Measurements from ENCODE around the gene NPFFR1. TPM values are rescaled to one million over a fixed set of nuclear protein-coding genes. Genes with fewer than 3 reads are reported as not detected.

The NPFFR1 gene
- total RNA-seq, 4 donors from 2014 or later: 0.03 TPM; not detected in 3

DNA sequence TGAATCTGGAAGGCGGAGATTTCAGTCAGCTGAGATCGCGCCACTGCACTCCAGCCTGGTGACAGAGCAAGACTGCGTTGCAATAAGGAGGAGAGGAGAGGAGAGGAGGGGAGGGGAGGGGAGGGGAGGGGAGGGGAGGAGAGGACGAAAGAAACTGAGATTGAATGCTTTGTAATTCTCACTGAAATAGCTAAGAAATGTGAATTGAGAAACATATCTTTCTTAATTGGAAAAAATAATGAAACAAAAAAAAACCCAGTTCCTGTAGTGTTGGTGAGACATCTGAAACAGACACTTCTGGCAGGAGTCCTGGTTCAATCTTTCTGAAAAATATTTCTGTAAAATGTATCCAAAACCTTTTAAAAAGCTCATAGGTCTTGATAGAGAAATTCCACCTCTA, 77.0 kb downstream of the NPFFR1 start:
- H3K4me3 ChIP-seq: no peak overlapping the region
- no peaks in the 10 kb centered on the region for H3K9me3 ChIP-seq
- intact Hi-C loops (cut with DNase I; ENCODE audit: low total_unique reads): no loop called here
- no peak for DNase-seq
- in situ Hi-C loops (cut with MboI; ENCODE audit: low sequenced_read_pairs in 4 of 4): no loop called here
- H3K4me1 ChIP-seq: no peaks in the 10 kb centered on the region
- no peak overlapping the region for H3K27ac ChIP-seq
- no peaks in the 10 kb centered on the region for H3K27me3 ChIP-seq
- TF ChIP-seq POLR2A (IDR thresholded peaks at IDR 0.05): no peak
- TF ChIP-seq, protein P1, sequence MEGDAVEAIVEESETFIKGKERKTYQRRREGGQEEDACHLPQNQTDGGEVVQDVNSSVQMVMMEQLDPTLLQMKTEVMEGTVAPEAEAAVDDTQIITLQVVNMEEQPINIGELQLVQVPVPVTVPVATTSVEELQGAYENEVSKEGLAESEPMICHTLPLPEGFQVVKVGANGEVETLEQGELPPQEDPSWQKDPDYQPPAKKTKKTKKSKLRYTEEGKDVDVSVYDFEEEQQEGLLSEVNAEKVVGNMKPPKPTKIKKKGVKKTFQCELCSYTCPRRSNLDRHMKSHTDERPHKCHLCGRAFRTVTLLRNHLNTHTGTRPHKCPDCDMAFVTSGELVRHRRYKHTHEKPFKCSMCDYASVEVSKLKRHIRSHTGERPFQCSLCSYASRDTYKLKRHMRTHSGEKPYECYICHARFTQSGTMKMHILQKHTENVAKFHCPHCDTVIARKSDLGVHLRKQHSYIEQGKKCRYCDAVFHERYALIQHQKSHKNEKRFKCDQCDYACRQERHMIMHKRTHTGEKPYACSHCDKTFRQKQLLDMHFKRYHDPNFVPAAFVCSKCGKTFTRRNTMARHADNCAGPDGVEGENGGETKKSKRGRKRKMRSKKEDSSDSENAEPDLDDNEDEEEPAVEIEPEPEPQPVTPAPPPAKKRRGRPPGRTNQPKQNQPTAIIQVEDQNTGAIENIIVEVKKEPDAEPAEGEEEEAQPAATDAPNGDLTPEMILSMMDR (IDR thresholded peaks at IDR 0.05 in 4 of 5, conservative IDR thresholded peaks at IDR 0.05 in 1 of 5): no peak
- no peak for ATAC-seq
- H3K36me3 ChIP-seq: peaks cover 3 to 90% of the 10 kb centered on the region in 2 donors

DNA sequence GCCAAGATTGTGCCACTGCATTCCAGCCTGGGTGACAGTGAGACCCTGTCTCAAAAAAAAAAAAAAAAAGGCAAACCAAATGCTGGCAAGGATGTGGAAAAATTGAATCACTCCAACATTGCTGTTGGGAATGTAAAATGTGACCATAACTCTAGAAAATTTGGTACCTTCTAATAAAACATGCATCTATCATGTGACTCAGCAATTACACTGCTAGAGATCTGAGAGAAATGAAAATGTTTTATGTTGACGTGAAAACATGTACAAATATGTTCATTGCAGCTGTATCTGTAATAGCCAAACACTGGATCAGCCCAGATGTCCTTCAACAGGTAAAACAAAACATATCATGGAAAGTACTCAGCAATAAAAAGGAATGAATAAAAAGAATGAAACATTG, 82.7 kb downstream of the NPFFR1 start:
- no peak overlapping the region for H3K27ac ChIP-seq
- H3K27me3 ChIP-seq: no peaks in the 10 kb centered on the region
- no peak for DNase-seq
- no peaks in the 10 kb centered on the region for H3K4me1 ChIP-seq
- intact Hi-C loops (cut with DNase I; ENCODE audit: low total_unique reads): no loop called here
- no peaks in the 10 kb centered on the region for H3K9me3 ChIP-seq
- no peak for TF ChIP-seq POLR2A (IDR thresholded peaks at IDR 0.05)
- TF ChIP-seq, protein P1 (IDR thresholded peaks at IDR 0.05 in 4 of 5, conservative IDR thresholded peaks at IDR 0.05 in 1 of 5): no peak
- H3K36me3 ChIP-seq: peaks cover 3 to 56% of the 10 kb centered on the region in 2 donors
- no peak overlapping the region for H3K4me3 ChIP-seq
- ATAC-seq: no peak
- in situ Hi-C loops (cut with MboI; ENCODE audit: low sequenced_read_pairs in 4 of 4): no loop called here

GRCh38 chr10:70198696-70199466, 84.9 kb downstream of the NPFFR1 start:
- Histone ChIP-seq H3K27ac (no peak overlapping the region), H3K36me3 (peaks cover 3 to 36% of the 10 kb centered on the region in 2 donors), H3K4me3 (no peak overlapping the region), H3K27me3 (no peaks in the 10 kb centered on the region), H3K4me1 (no peaks in the 10 kb centered on the region), H3K9me3 (no peaks in the 10 kb centered on the region)
- DNase-seq (no peak), ATAC-seq (no peak)
- intact Hi-C loops (cut with DNase I; ENCODE audit: low total_unique reads): no loop called here
- in situ Hi-C loops (cut with MboI; ENCODE audit: low sequenced_read_pairs in 4 of 4): no loop called here
- TF ChIP-seq, protein P1 (IDR thresholded peaks at IDR 0.05 in 4 of 5, conservative IDR thresholded peaks at IDR 0.05 in 1 of 5): no peak
- no peak for TF ChIP-seq POLR2A (IDR thresholded peaks at IDR 0.05)

Other genes starting within 250 kb of the NPFFR1 start
- 1 to 10 TPM in 3 of 4 donors, under 1 TPM in 1; 0.53 to 5.2 (median 4.3) TPM for gene MACROH2A2, start 231.2 kb downstream of the NPFFR1 start, total RNA-seq
- gene AIFM2, start 151.2 kb downstream of the NPFFR1 start, total RNA-seq: 10 to 100 TPM in 2 of 4 donors, 1 to 10 TPM in 2; 6.8 to 11.0 (median 9.8) TPM
- 10 to 100 TPM in 1 of 4 donors, 1 to 10 TPM in 3; 2.7 to 10.3 (median 4.7) TPM for gene TYSND1, start 137.3 kb downstream of the NPFFR1 start, total RNA-seq
- 10 to 100 TPM; 53.9 to 64.4 (median 59.5) TPM for gene SAR1A, start 113.5 kb downstream of the NPFFR1 start, total RNA-seq
- gene PPA1, start 50.6 kb downstream of the NPFFR1 start, total RNA-seq: 100 to 1,000 TPM in 1 of 4 donors, 10 to 100 TPM in 3; 73.9 to 146 (median 95.3) TPM
- gene LRRC20, start 98.6 kb upstream of the NPFFR1 start, total RNA-seq: 100 to 1,000 TPM; 104 to 220 (median 128) TPM
- 100 to 1,000 TPM in 3 of 4 donors, 10 to 100 TPM in 1; 58.4 to 141 (median 107) TPM for gene EIF4EBP2, start 120.1 kb upstream of the NPFFR1 start, total RNA-seq
- not detected for gene NODAL, start 157.7 kb upstream of the NPFFR1 start, total RNA-seq
- 1 to 10 TPM; 1.4 to 4.1 (median 2.3) TPM for gene PALD1, start 194.8 kb upstream of the NPFFR1 start, total RNA-seq